ENCODE results near the gene DNMT1.

DNA sequence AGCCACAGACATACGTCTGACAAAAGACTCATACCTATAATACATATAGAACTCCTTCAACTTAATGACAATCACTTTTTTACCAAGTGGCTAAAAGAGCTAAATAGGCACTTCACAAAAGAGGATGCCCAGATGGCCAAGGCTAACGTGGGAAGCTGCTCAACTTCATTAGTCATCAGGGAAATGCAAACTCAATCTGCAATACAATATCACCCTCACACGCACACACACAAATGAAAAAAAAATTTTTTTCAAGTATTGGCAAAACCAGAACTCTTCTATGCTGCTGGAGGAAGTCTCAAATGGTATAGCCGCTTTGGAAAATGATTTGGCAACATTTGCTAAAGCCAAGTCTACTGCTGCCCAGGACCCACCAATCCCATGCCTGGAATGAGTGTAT is 14.6 kb upstream of the DNMT1 start:
- TF ChIP-seq, protein P1, sequence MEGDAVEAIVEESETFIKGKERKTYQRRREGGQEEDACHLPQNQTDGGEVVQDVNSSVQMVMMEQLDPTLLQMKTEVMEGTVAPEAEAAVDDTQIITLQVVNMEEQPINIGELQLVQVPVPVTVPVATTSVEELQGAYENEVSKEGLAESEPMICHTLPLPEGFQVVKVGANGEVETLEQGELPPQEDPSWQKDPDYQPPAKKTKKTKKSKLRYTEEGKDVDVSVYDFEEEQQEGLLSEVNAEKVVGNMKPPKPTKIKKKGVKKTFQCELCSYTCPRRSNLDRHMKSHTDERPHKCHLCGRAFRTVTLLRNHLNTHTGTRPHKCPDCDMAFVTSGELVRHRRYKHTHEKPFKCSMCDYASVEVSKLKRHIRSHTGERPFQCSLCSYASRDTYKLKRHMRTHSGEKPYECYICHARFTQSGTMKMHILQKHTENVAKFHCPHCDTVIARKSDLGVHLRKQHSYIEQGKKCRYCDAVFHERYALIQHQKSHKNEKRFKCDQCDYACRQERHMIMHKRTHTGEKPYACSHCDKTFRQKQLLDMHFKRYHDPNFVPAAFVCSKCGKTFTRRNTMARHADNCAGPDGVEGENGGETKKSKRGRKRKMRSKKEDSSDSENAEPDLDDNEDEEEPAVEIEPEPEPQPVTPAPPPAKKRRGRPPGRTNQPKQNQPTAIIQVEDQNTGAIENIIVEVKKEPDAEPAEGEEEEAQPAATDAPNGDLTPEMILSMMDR (conservative IDR thresholded peaks at IDR 0.05; ENCODE audit: low read depth, low read length) = no peak
- TF ChIP-seq EZH2 (IDR thresholded peaks at IDR 0.05; ENCODE audit: borderline replicate concordance, low read depth, low read length, poor library complexity, severe bottlenecking) = no peak

Data from A673 (cell line).